Measurements from ENCODE around the gene SPRED1.

The SPRED1 gene

GRCh38 chr15:38369936-38370478 is 117.4 kb downstream of the SPRED1 start:
- no peak for DNase-seq

DNA sequence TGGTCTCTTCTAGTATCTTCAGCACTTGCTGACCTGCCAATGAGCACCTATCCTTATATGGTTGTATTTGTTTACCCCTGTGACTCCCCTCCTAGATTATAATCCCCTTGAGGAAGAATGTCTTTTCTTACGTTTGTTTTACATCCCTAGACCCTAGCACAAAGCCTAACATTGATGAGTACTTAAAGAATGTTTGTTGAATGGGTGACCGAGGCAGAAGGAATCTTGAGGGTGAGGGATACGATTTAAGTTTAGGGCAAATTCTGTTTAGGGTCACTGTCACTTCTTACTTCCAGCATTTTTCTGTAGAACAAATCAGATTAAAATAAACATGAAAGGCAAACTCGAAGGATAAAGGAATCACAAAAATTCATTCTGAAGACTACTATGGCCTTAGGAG is 120.4 kb downstream of the SPRED1 start:
- DNase-seq = no peak

GRCh38 chr15:38374029-38374428 is 121.4 kb downstream of the SPRED1 start:
- DNase-seq = no peak

- no peak for DNase-seq
Measured at GRCh38 chr15:38374556-38374955, 121.9 kb downstream of the SPRED1 start.

DNA sequence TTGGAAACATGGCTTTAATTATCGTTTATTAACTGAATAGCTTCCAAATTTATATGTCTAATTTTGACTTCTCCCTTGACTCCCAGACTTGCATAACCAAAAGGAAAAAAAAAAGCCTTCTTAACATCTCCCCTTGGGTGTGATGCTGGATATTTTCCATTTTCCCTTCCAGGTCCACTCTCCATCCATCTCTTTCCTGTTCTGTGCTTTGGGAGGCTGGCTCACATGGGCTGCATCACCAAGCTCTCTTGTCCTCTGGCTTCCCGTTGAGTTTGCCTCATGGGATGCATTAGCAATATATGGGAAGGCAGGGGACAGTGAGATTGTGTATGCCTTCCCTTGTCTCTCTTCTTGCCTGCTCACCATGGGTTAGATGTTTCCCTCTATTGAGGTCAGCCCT is 123.4 kb downstream of the SPRED1 start:
- DNase-seq = no peak

DNA sequence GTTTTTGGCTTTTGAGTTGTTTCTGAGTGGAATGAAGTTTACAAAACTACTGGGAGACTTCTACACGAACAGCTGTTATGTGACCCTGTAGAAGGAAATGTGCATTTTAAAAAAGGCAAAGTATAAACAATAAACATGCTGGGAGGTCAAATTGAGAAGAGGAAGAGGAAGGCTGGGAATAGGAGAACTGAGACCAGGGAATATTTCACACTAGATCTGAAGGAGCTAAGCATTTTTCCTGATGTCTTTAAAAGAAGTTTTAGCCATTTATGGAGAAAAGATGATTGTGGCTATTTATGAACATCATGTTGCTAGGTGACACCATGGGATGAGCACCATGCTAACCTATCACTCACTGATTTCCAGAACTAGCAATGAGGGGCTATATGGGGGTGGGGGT is 125.0 kb downstream of the SPRED1 start:
- DNase-seq = no peak

GRCh38 chr15:38378161-38378560 is 125.5 kb downstream of the SPRED1 start:
- no peak for DNase-seq

GRCh38 chr15:38389924-38390542 is 137.4 kb downstream of the SPRED1 start:
- DNase-seq = no peak

- DNase-seq = no peak
Measured at GRCh38 chr15:38391191-38391590, 138.6 kb downstream of the SPRED1 start.

DNA sequence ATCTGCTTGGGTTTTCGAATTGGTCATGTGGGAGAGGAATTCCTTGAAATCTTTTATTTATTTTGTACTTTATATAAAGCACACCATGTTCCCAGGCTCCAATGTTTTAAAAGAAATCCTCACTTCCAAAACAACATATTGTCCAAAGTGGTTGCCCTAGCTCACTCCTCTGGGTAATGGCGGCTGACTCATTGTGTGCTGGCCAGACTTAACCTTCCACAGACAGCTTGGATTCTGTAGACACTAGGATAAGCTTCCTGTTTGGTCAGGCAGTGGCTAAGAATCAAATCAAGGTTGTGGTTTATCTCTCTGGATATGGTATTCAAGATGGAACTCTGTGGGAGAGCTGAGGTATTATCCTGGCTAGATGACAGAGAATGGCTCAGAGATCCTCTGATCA is 145.5 kb downstream of the SPRED1 start:
- no peak for DNase-seq

DNA sequence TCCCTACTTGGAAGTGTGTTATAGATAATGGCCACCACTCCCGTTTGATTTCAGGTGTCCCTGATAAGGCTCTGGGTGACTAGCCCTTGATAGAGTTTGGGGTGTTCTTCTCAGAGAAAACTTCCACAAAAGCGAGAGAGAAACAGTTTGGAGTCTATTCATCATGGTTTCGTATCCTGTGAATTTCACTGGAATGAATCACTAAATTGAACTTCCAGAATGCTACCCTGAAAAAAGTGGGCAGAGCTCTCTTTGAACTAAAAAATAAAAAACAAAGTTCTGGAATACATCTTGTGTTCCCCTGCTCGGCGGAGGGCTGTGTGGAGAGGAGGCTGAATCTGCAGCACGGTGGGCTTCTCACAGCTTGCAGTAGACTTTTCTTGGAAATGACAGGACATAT is 148.5 kb downstream of the SPRED1 start:
- no peak for DNase-seq

- DNase-seq = no peak
Measured at GRCh38 chr15:38401701-38402100, 149.1 kb downstream of the SPRED1 start.

DNA sequence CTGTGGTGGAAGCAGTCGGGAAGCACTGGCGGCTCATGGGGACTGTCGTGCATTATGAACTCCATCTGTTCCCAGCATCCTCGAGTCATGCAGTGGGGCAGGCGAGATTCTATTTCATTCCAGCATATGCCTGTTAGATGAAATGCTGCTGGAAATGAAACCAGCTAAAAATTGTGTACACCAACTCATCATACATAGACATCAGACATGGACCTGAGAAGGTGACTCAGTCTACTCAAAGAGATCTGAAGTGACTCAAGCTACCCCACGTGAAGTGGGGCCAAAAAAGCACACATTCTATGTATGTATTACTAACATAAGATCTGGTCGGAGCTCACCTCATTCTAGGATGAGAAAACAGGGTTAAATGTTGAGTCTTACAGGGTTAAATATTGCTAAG is 153.8 kb downstream of the SPRED1 start:
- no peak for DNase-seq
